ENCODE results near the gene RRP12. TPM values are rescaled to one million over a fixed set of nuclear protein-coding genes. Genes with fewer than 3 reads are reported as not detected.

Gene RRP12
- total and polyA plus RNA-seq, 9 of the 15 experiments (the other 6 are each of a cell fraction or from before 2014, with no cell fraction given): 4.6 to 68.2 (median 21.8) TPM

DNA sequence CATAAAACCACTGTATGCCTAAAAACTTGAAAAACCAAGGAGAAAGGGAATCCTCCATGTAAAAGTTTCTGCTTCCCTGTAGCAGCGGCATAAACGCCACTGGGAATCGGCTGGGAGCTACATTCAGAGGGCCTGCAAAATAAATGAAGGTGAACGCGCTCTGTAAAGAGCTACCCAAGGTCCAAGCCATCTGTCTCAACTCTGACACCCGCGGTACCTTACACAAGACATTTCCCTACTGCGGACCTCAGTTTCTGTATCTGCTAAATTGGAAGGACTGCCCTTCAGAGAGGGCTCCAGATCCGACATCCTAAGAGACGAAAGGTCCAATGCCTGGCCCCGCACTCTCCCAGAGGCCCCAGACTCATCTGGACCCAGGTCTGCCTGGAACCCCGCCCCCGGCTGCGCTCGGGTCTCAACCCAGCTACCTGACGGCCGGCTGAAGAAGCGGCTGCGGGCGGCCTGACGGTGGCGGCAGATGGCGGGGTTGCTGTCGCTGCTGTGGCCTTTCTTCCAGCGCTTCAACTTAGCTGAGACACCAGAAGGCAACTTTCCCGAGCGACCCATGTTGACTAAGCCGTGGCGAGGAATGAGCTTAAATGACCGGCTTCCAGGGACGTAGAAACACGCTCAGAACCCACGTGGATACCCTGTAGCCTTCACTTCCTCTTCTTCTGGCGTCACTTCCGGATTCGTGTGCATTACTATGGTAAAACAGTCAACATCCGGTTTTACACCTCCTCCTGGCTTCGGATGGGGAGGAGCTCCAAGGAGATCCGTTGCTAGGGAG is at the start of gene RRP12 (continued):
- TF ChIP-seq STAT5B (CRISPR knock-in tag; IDR thresholded peaks at IDR 0.05) (no peak), ZNF766 (CRISPR knock-in tag; conservative IDR thresholded peaks at IDR 0.05) (no peak), MYC (IDR thresholded peaks at IDR 0.05; ENCODE audit: low read depth, low read length) (peak; percentile 91), MYC (CRISPR knock-in tag; IDR thresholded peaks at IDR 0.05; ENCODE audit: borderline replicate concordance, low read depth) (no peak), CBX2 (IDR thresholded peaks at IDR 0.05; ENCODE audit: insufficient read depth, low read length, poor library complexity, severe bottlenecking) (no peak), TBL1XR1 (IDR thresholded peaks at IDR 0.05; ENCODE audit: low read length in 2 of 2) (no peak), TRIM25 (IDR thresholded peaks at IDR 0.05; ENCODE audit: borderline replicate concordance) (no peak), SIN3A (IDR thresholded peaks at IDR 0.05; ENCODE audit: borderline replicate concordance in 2 of 2, control insufficient read depth in 1 of 2, low read depth in 2 of 2, low read length in 2 of 2) (peak; percentile 95 to 99), NFYB (IDR thresholded peaks at IDR 0.05; ENCODE audit: extremely low read depth, insufficient read length) (no peak), DMBX1 (CRISPR knock-in tag; IDR thresholded peaks at IDR 0.05; ENCODE audit: borderline replicate concordance) (no peak), CREBBP (IDR thresholded peaks at IDR 0.05; ENCODE audit: low read depth, low read length) (no peak), ATF1 (CRISPR knock-in tag; IDR thresholded peaks at IDR 0.05) (no peak), ATF1 (tag; IDR thresholded peaks at IDR 0.05) (peak; percentile 92), BACH1 (tag; IDR thresholded peaks at IDR 0.05) (no peak), HDAC3 (IDR thresholded peaks at IDR 0.05; ENCODE audit: borderline replicate concordance, partially characterized antibody) (no peak), NCOA1 (IDR thresholded peaks at IDR 0.05; ENCODE audit: low read depth) (no peak), CCNT2 (IDR thresholded peaks at IDR 0.05; ENCODE audit: borderline replicate concordance, extremely low read depth, insufficient read length, low read depth, low read length) (no peak), ELF4 (CRISPR knock-in tag; IDR thresholded peaks at IDR 0.05) (no peak), ZNF282 (CRISPR knock-in tag; IDR thresholded peaks at IDR 0.05) (no peak), FOXM1 (IDR thresholded peaks at IDR 0.05; ENCODE audit: low read depth) (no peak), FOXM1 (CRISPR knock-in tag; IDR thresholded peaks at IDR 0.05; ENCODE audit: low read depth) (no peak), KAT2B (IDR thresholded peaks at IDR 0.05; ENCODE audit: low read depth, low read length) (no peak), CBFA2T2 (conservative IDR thresholded peaks at IDR 0.05) (no peak), BRD4 (IDR thresholded peaks at IDR 0.05) (no peak), RB1 (IDR thresholded peaks at IDR 0.05; ENCODE audit: low read depth) (peak; percentile 39; the same call in 1 of the 2 replicates), THAP7 (CRISPR knock-in tag; IDR thresholded peaks at IDR 0.05) (no peak)
- TF ChIP-seq, protein P1, sequence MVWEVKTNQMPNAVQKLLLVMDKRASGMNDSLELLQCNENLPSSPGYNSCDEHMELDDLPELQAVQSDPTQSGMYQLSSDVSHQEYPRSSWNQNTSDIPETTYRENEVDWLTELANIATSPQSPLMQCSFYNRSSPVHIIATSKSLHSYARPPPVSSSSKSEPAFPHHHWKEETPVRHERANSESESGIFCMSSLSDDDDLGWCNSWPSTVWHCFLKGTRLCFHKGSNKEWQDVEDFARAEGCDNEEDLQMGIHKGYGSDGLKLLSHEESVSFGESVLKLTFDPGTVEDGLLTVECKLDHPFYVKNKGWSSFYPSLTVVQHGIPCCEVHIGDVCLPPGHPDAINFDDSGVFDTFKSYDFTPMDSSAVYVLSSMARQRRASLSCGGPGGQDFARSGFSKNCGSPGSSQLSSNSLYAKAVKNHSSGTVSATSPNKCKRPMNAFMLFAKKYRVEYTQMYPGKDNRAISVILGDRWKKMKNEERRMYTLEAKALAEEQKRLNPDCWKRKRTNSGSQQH (CRISPR knock-in tag; IDR thresholded peaks at IDR 0.05): no peak

Measured in K562 (cell line).